Measurements from ENCODE around the gene PDE4B. TPM values are rescaled to one million over a fixed set of nuclear protein-coding genes. Genes with fewer than 3 reads are reported as not detected.

Gene PDE4B
- polyA plus RNA-seq, 1 donor from 2014 or later = 135 TPM

- Histone ChIP-seq H3K27ac (ENCODE audit: low read length) (no peak overlapping the region), H4K20me1 (ENCODE audit: insufficient read depth) (no peaks in the 10 kb centered on the region), H3K9ac (ENCODE audit: low read length) (no peak overlapping the region), H3K4me3 (ENCODE audit: low read length) (no peak overlapping the region), H3F3A (ENCODE audit: insufficient read depth, low read length, poor library complexity, severe bottlenecking) (no peaks in the 10 kb centered on the region), H3K9me3 (ENCODE audit: low read length) (no peaks in the 10 kb centered on the region), H3K27me3 (ENCODE audit: insufficient read depth, low read depth, low read length) (no peaks in the 10 kb centered on the region), H3K9me2 (ENCODE audit: insufficient read depth, low read length) (no peaks in the 10 kb centered on the region), H3K36me3 (ENCODE audit: insufficient read depth, low read length) (no peaks in the 10 kb centered on the region), H2AFZ (ENCODE audit: low read depth, low read length) (no peak overlapping the region), H3K4me2 (ENCODE audit: low read length) (no peak overlapping the region), H3K79me2 (replicated peaks; ENCODE audit: insufficient read depth, low read length) (no peaks in the 10 kb centered on the region)
- TF ChIP-seq TAF1 (IDR thresholded peaks at IDR 0.05; ENCODE audit: low read depth) (no peak), RAD21 (conservative IDR thresholded peaks at IDR 0.05) (no peak), EP300 (conservative IDR thresholded peaks at IDR 0.05; ENCODE audit: poor library complexity, severe bottlenecking) (no peak), MXI1 (conservative IDR thresholded peaks at IDR 0.05; ENCODE audit: poor library complexity, severe bottlenecking) (no peak), REST (IDR thresholded peaks at IDR 0.05; ENCODE audit: borderline replicate concordance) (no peak), POLR2AphosphoS5 (IDR thresholded peaks at IDR 0.05) (no peak), SMC3 (conservative IDR thresholded peaks at IDR 0.05; ENCODE audit: poor library complexity) (no peak), EZH2 (IDR thresholded peaks at IDR 0.05; ENCODE audit: borderline replicate concordance, insufficient read depth, low read length, poor library complexity, severe bottlenecking) (no peak)
- TF ChIP-seq, protein P1, sequence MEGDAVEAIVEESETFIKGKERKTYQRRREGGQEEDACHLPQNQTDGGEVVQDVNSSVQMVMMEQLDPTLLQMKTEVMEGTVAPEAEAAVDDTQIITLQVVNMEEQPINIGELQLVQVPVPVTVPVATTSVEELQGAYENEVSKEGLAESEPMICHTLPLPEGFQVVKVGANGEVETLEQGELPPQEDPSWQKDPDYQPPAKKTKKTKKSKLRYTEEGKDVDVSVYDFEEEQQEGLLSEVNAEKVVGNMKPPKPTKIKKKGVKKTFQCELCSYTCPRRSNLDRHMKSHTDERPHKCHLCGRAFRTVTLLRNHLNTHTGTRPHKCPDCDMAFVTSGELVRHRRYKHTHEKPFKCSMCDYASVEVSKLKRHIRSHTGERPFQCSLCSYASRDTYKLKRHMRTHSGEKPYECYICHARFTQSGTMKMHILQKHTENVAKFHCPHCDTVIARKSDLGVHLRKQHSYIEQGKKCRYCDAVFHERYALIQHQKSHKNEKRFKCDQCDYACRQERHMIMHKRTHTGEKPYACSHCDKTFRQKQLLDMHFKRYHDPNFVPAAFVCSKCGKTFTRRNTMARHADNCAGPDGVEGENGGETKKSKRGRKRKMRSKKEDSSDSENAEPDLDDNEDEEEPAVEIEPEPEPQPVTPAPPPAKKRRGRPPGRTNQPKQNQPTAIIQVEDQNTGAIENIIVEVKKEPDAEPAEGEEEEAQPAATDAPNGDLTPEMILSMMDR (IDR thresholded peaks at IDR 0.05; ENCODE audit: poor library complexity, severe bottlenecking) = no peak
These were observed 145.8 kb downstream of the PDE4B start for GRCh38 chr1:65938506-65938905.

- H4K20me1 ChIP-seq (ENCODE audit: insufficient read depth) = no peaks in the 10 kb centered on the region
- no peaks in the 10 kb centered on the region for H3K9me3 ChIP-seq (ENCODE audit: low read length)
- no peaks in the 10 kb centered on the region for H3K36me3 ChIP-seq (ENCODE audit: insufficient read depth, low read length)
- no peaks in the 10 kb centered on the region for H3K79me2 ChIP-seq (replicated peaks; ENCODE audit: insufficient read depth, low read length)
- H3K9ac ChIP-seq (ENCODE audit: low read length) = no peak overlapping the region
- no peaks in the 10 kb centered on the region for H3K9me2 ChIP-seq (ENCODE audit: insufficient read depth, low read length)
- no peak overlapping the region for H3K4me3 ChIP-seq (ENCODE audit: low read length)
- no peaks in the 10 kb centered on the region for H3F3A ChIP-seq (ENCODE audit: insufficient read depth, low read length, poor library complexity, severe bottlenecking)
- no peak overlapping the region for H3K4me2 ChIP-seq (ENCODE audit: low read length)
- H3K27me3 ChIP-seq (ENCODE audit: insufficient read depth, low read depth, low read length) = no peaks in the 10 kb centered on the region
- H2AFZ ChIP-seq (ENCODE audit: low read depth, low read length) = no peak overlapping the region
- H3K27ac ChIP-seq (ENCODE audit: low read length) = no peak overlapping the region
- no peak for TF ChIP-seq POLR2AphosphoS5 (IDR thresholded peaks at IDR 0.05)
- no peak for TF ChIP-seq MXI1 (conservative IDR thresholded peaks at IDR 0.05; ENCODE audit: poor library complexity, severe bottlenecking)
- no peak for TF ChIP-seq RAD21 (conservative IDR thresholded peaks at IDR 0.05)
- TF ChIP-seq, protein P1 (IDR thresholded peaks at IDR 0.05; ENCODE audit: poor library complexity, severe bottlenecking) = no peak
- TF ChIP-seq TAF1 (IDR thresholded peaks at IDR 0.05; ENCODE audit: low read depth) = no peak
- TF ChIP-seq EP300 (conservative IDR thresholded peaks at IDR 0.05; ENCODE audit: poor library complexity, severe bottlenecking) = no peak
- no peak for TF ChIP-seq EZH2 (IDR thresholded peaks at IDR 0.05; ENCODE audit: borderline replicate concordance, insufficient read depth, low read length, poor library complexity, severe bottlenecking)
- TF ChIP-seq REST (IDR thresholded peaks at IDR 0.05; ENCODE audit: borderline replicate concordance) = no peak
- TF ChIP-seq SMC3 (conservative IDR thresholded peaks at IDR 0.05; ENCODE audit: poor library complexity) = no peak
These were observed 146.5 kb downstream of the PDE4B start for GRCh38 chr1:65939191-65939590.

All from neural cell (in vitro differentiated cells).